Hepatocyte (in vitro differentiated cells): ENCODE data around the gene CNNM4.

ENCODE experiments used
- EZH2 ChIP-seq: fragments of 200-600 bp; sonication (generic); IDR thresholded peaks from 2 replicates; pipeline ENCODE4 v1.6.1; 2016; ENCODE audit warnings: antibody characterized with exemption, mild to moderate bottlenecking, borderline replicate concordance
- EZH2phosphoT487 ChIP-seq: fragments of 200-600 bp; sonication (generic); IDR thresholded peaks from one replicate; pipeline ENCODE4 v1.6.1; 2018; ENCODE audit warnings: antibody characterized with exemption, mild to moderate bottlenecking, low read depth, moderate library complexity; ENCODE audit not compliant: unreplicated experiment, severe bottlenecking
- TF ChIP-seq, protein P1 (sequence below): fragments of 200-600 bp; sonication (generic); IDR thresholded peaks from 2 replicates; pipeline ENCODE4 v1.5.1; 2016; ENCODE audit warnings: antibody characterized with exemption, mild to moderate bottlenecking; ENCODE audit not compliant: poor library complexity

GRCh38 chr2:96807127-96807471 lies 46.4 kb downstream of the CNNM4 start:
- TF ChIP-seq EZH2phosphoT487 (no peak), EZH2 (no peak)
- TF ChIP-seq, protein P1, sequence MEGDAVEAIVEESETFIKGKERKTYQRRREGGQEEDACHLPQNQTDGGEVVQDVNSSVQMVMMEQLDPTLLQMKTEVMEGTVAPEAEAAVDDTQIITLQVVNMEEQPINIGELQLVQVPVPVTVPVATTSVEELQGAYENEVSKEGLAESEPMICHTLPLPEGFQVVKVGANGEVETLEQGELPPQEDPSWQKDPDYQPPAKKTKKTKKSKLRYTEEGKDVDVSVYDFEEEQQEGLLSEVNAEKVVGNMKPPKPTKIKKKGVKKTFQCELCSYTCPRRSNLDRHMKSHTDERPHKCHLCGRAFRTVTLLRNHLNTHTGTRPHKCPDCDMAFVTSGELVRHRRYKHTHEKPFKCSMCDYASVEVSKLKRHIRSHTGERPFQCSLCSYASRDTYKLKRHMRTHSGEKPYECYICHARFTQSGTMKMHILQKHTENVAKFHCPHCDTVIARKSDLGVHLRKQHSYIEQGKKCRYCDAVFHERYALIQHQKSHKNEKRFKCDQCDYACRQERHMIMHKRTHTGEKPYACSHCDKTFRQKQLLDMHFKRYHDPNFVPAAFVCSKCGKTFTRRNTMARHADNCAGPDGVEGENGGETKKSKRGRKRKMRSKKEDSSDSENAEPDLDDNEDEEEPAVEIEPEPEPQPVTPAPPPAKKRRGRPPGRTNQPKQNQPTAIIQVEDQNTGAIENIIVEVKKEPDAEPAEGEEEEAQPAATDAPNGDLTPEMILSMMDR = no peak
